Hepatocyte (in vitro differentiated cells): ENCODE data around the gene ZNF438. TPM values are rescaled to one million over a fixed set of nuclear protein-coding genes. Genes with fewer than 3 reads are reported as not detected.

Experiments
- DNase-seq: peaks from one replicate; pipeline ENCODE4 v3.0.0-alpha.2; 2016; ENCODE audit warnings: low spot score
- H2AFZ ChIP-seq: fragments of 200-600 bp; sonication (generic); 2 replicates; pipeline ENCODE4 v1.6.0; 2016; ENCODE audit warnings: antibody characterized with exemption, mild to moderate bottlenecking
- H3K27ac ChIP-seq: fragments of 200-600 bp; sonication (generic); 2 replicates; pipeline ENCODE4 v1.5.1; 2016; ENCODE audit warnings: mild to moderate bottlenecking
- H3K27me3 ChIP-seq: fragments of 200-600 bp; sonication (generic); 2 replicates; pipeline ENCODE4 v1.6.1; 2016
- H3K36me3 ChIP-seq: fragments of 200-600 bp; sonication (generic); replicated peaks from 2 replicates; pipeline ENCODE4 v1.5.1; 2016; ENCODE audit warnings: low read depth; ENCODE audit not compliant: insufficient read depth
- H3K4me1 ChIP-seq: fragments of 200-600 bp; sonication (generic); 2 replicates; pipeline ENCODE4 v1.5.1; 2016; ENCODE audit warnings: mild to moderate bottlenecking, moderate library complexity; ENCODE audit not compliant: insufficient read depth
- H3K4me2 ChIP-seq: fragments of 200-600 bp; sonication (generic); 2 replicates; pipeline ENCODE4 v1.6.0; 2016
- H3K4me3 ChIP-seq: fragments of 200-600 bp; sonication (generic); 2 replicates; pipeline ENCODE4 v1.5.1; 2016; ENCODE audit warnings: mild to moderate bottlenecking
- H3K79me2 ChIP-seq: fragments of 200-600 bp; sonication (generic); 2 replicates; pipeline ENCODE4 v1.6.0; 2017; ENCODE audit warnings: mild to moderate bottlenecking
- H3K9me2 ChIP-seq: fragments of 200-600 bp; sonication (generic); replicated peaks from 2 replicates; pipeline ENCODE4 v1.6.0; 2017; ENCODE audit warnings: mild to moderate bottlenecking; ENCODE audit not compliant: insufficient read depth
- H3K9me3 ChIP-seq: fragments of 200-600 bp; sonication (generic); 2 replicates; pipeline ENCODE4 v1.5.1; 2016; ENCODE audit warnings: low read depth, mild to moderate bottlenecking
- H4K20me1 ChIP-seq: fragments of 200-600 bp; sonication (generic); 2 replicates; pipeline ENCODE4 v1.6.0; 2016; ENCODE audit warnings: mild to moderate bottlenecking; ENCODE audit not compliant: insufficient read depth, poor library complexity, severe bottlenecking
- CTCF ChIP-seq: fragments of 200-600 bp; sonication (generic); IDR thresholded peaks from 2 replicates; pipeline ENCODE4 v1.5.1; 2016; ENCODE audit warnings: antibody characterized with exemption, mild to moderate bottlenecking; ENCODE audit not compliant: poor library complexity
- EZH2 ChIP-seq: fragments of 200-600 bp; sonication (generic); IDR thresholded peaks from 2 replicates; pipeline ENCODE4 v1.6.1; 2016; ENCODE audit warnings: antibody characterized with exemption, mild to moderate bottlenecking, borderline replicate concordance
- EZH2phosphoT487 ChIP-seq: fragments of 200-600 bp; sonication (generic); IDR thresholded peaks from one replicate; pipeline ENCODE4 v1.6.1; 2018; ENCODE audit warnings: antibody characterized with exemption, mild to moderate bottlenecking, low read depth, moderate library complexity; ENCODE audit not compliant: unreplicated experiment, severe bottlenecking
- WGBS: methylation state at CpG from one replicate; pipeline ENCODE4 v1.1.6; 2016; ENCODE audit warnings: low lambda C conversion rate; ENCODE audit errors: missing lambda C conversion rate; 5-methylcytosine and 5-hydroxymethylcytosine counted together
- polyA plus RNA-seq: library from polyadenylated mRNA; unstranded; fragments of >200 nt; fragmentation: Nextera tagmentation; extraction: Ambion mirVana; gene quantifications from 2 replicates; pipeline ENCODE4 v1.2.1, GENCODE V29; 2016
- total RNA-seq: library from RNA; depleted of rRNA; stranded (reverse); fragments of >200 nt; gene quantifications from 2 replicates; pipeline ENCODE4 v1.2.3, GENCODE V29; 2014

Gene ZNF438
- total and polyA plus RNA-seq, 2 experiments from 2014 or later: 2.3 to 5.0 TPM

- WGBS: 64% methylated on average over 1 of the region's 1 CpG
- H3K4me2 ChIP-seq: no peak overlapping the region
- H3K9me3 ChIP-seq: no peaks in the 10 kb centered on the region
- H3K4me3 ChIP-seq: no peak overlapping the region
- no peak for TF ChIP-seq EZH2phosphoT487
- TF ChIP-seq CTCF: no peak
- no peak for TF ChIP-seq EZH2
- H3K36me3 ChIP-seq: no peaks in the 10 kb centered on the region
- H3K9me2 ChIP-seq: no peaks in the 10 kb centered on the region
- no peak overlapping the region for H2AFZ ChIP-seq
- peak; percentile 43 for DNase-seq
- H4K20me1 ChIP-seq: no peaks in the 10 kb centered on the region
- H3K27ac ChIP-seq: peak overlapping the region; percentile 72
- peaks cover 33% of the 10 kb centered on the region for H3K4me1 ChIP-seq
- no peaks in the 10 kb centered on the region for H3K79me2 ChIP-seq
- no peaks in the 10 kb centered on the region for H3K27me3 ChIP-seq
These were observed 217.7 kb downstream of the ZNF438 start for GRCh38 chr10:30813872-30814481.

DNA sequence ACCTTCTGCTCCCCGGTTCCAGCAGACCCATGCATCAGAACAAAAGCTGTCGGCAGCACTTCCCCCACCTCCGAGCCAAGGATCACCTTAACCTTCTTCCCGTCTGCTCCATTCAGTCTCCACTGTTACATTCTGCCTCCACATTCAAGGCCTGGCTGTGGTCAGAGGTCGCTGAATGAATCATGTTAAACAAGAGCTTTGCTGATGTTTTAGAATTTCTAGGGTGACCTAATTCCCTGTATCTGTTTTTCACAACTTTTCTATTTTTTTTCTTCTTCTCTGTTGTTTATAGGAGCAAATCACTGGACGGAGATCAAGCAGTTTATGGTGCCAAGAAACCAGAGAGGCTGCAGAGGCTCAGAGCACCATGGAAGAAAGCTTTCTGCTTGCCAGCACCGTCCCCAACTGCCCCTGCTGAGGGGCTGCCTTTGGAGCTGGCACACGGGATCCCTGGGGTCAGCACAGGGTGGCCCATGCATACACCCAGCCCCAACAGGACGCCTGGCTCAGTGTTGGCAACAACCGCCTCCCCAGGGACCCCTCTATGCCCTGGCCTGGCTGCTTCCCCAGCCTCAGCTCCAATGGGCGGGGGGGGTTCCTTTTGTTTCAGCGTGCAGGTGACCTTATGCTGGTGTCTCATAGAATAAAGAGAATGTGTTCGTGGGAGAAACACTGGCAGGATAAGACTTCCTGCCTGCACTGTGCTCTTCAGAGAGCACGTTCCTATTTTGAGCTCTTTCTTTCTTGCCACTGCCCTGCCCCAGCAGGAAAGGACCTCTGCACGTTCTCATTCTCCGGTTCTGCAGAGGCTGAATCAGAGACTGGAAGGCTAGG is 219.4 kb downstream of the ZNF438 start:
- H3K4me2 ChIP-seq: peak overlapping the region; percentile 45

GRCh38 chr10:30811276-30812017 is 220.2 kb downstream of the ZNF438 start:
- 75% methylated on average over 16 of the region's 16 CpGs for WGBS
- H4K20me1 ChIP-seq: no peaks in the 10 kb centered on the region
- H3K9me3 ChIP-seq: no peaks in the 10 kb centered on the region
- H3K27ac ChIP-seq: peak overlapping the region; percentile 72
- no peaks in the 10 kb centered on the region for H3K36me3 ChIP-seq
- peaks cover 33% of the 10 kb centered on the region for H3K4me1 ChIP-seq
- H3K4me2 ChIP-seq: no peak overlapping the region
- no peak for TF ChIP-seq EZH2phosphoT487
- TF ChIP-seq CTCF: no peak
- H2AFZ ChIP-seq: no peak overlapping the region
- H3K79me2 ChIP-seq: no peaks in the 10 kb centered on the region
- H3K4me3 ChIP-seq: no peak overlapping the region
- no peaks in the 10 kb centered on the region for H3K9me2 ChIP-seq
- no peak for DNase-seq
- H3K27me3 ChIP-seq: no peaks in the 10 kb centered on the region

More for the DNA sequence above, 219.4 kb downstream of the ZNF438 start:
- WGBS: 55% methylated on average over 16 of the region's 16 CpGs
- H2AFZ ChIP-seq: no peak overlapping the region
- DNase-seq: peak; percentile 55
- H3K79me2 ChIP-seq: no peaks in the 10 kb centered on the region
- peaks cover 33% of the 10 kb centered on the region for H3K4me1 ChIP-seq
- no peaks in the 10 kb centered on the region for H3K27me3 ChIP-seq
- H3K9me2 ChIP-seq: no peaks in the 10 kb centered on the region
- no peaks in the 10 kb centered on the region for H4K20me1 ChIP-seq
- H3K4me3 ChIP-seq: no peak overlapping the region
- no peaks in the 10 kb centered on the region for H3K9me3 ChIP-seq
- no peak for TF ChIP-seq EZH2phosphoT487
- no peaks in the 10 kb centered on the region for H3K36me3 ChIP-seq
- H3K27ac ChIP-seq: peak overlapping the region; percentile 72

DNA sequence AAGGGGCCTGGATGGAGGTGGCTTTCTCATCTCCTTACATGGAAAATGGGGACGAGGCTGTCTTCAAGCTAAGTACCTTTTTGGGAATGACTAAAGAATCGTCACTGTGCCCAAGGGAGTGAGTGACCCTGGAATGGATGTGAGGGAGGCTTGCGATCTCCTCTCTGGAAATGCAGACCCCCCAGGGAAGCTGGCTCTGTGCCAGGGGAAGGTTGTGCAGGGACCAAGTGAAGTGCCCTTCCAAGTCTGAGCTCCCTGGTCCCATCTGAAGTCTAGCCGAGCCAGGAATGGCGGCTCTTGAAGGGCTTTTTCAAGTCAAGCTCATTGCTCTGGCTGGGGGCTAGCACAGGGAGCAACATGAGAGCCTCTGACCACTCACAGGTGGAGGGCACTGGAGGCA is 221.2 kb downstream of the ZNF438 start:
- no peaks in the 10 kb centered on the region for H3K9me2 ChIP-seq
- TF ChIP-seq EZH2 (no peak), EZH2phosphoT487 (no peak), CTCF (no peak)
- no peaks in the 10 kb centered on the region for H3K27me3 ChIP-seq
- 94% methylated on average over 5 of the region's 5 CpGs for WGBS
- peaks cover 33% of the 10 kb centered on the region for H3K4me1 ChIP-seq
- H3K36me3 ChIP-seq: no peaks in the 10 kb centered on the region
- H4K20me1 ChIP-seq: no peaks in the 10 kb centered on the region
- H3K27ac ChIP-seq: no peak overlapping the region
- no peaks in the 10 kb centered on the region for H3K9me3 ChIP-seq
- H2AFZ ChIP-seq: no peak overlapping the region
- no peak overlapping the region for H3K4me2 ChIP-seq
- no peak for DNase-seq
- no peaks in the 10 kb centered on the region for H3K79me2 ChIP-seq
- no peak overlapping the region for H3K4me3 ChIP-seq
